Measurements from ENCODE around the gene CSRP3. TPM values are rescaled to one million over a fixed set of nuclear protein-coding genes. Genes with fewer than 3 reads are reported as not detected.

Gene CSRP3
- total RNA-seq, 2 experiments from 2014 or later = not detected

DNA sequence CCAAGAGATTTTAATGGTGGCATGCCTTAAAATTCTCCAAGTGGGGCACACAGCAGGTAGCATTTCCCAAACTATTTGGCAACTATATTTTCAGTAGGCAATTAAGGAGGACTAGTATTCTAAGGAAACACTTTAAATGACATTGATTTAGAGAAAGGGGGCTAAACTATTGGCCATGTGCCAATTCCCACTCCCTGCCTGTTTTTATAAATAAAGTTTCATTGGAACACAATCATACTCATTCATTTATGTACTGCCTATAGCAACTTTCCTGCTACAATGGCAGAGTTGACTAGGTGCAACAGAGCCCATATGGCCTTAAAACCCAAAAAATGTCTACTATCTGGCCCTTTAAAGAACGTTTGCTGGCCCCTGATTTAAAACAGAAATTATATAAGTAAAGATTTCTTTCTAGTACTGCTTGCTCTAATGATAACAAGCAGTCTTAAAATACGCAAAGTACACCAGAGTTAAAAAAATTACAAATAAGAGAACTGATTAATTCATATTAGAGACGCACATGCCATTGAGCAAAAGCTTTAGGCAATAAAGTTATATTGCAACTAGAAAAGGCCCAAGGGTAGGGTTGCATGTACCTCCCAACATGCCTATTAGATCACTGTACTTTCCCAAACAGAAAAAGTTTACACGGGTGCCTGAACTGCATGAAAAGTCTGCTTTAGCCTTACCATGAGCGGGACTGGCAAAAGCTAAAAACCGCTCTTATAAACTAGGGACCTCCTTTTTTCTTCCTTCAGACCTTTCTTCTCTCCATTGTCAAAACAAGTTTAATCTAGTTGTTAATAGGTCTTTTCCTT, 24.8 kb upstream of the CSRP3 start:
- intact Hi-C loops (cut with micrococcal nuclease) = no loop called here
- peaks cover 41% of the 10 kb centered on the region for H3K36me3 Mint-ChIP-seq (ENCODE audit: low read depth)
- ChIA-PET POLR2A (no interaction called here), CTCF (no interaction called here)
- ATAC-seq (no peak), DNase-seq (no peak)
- H3K4me3 Mint-ChIP-seq = no peak overlapping the region
- H3K9me3 Mint-ChIP-seq = no peaks in the 10 kb centered on the region
- no peak for TF ChIP-seq CTCF (IDR thresholded peaks at IDR 0.05)
- H3K27ac Mint-ChIP-seq = no peak overlapping the region
- H3K4me1 Mint-ChIP-seq (ENCODE audit: low read depth) = no peaks in the 10 kb centered on the region
- H3K27me3 Mint-ChIP-seq = no peaks in the 10 kb centered on the region

DNA sequence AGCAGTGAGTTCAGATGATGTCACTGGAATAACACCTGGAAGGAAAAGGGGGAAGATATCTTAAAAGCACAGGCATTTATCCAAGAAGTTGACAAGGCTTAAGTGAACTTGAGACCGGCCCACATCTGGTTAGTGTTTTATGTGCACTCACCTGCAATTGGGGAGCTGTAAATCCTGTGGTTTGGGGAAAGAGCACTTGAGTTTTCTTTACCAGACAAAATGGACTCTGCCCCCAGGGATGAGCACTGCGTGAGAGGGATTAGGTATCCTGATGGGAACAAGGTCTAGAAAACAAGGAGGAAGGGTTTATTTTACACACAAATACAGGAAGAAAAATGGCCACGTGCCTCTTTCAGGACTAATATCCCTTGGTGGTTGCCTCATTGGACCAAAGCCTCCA, 23.8 kb upstream of the CSRP3 start:
- Mint-ChIP-seq H3K9me3 (no peaks in the 10 kb centered on the region), H3K36me3 (ENCODE audit: low read depth) (peaks cover 34% of the 10 kb centered on the region), H3K27ac (no peak overlapping the region), H3K27me3 (no peaks in the 10 kb centered on the region), H3K4me1 (ENCODE audit: low read depth) (no peaks in the 10 kb centered on the region), H3K4me3 (no peak overlapping the region)
- no peak for ATAC-seq
- DNase-seq = no peak
- POLR2A ChIA-PET = no interaction called here
- CTCF ChIA-PET = no interaction called here
- intact Hi-C loops (cut with micrococcal nuclease) = no loop called here
- no peak for TF ChIP-seq CTCF (IDR thresholded peaks at IDR 0.05)

GRCh38 chr11:19225123-19225522, 23.3 kb upstream of the CSRP3 start:
- DNase-seq = no peak
- ATAC-seq = no peak
- peaks cover 34% of the 10 kb centered on the region for H3K36me3 Mint-ChIP-seq (ENCODE audit: low read depth)
- POLR2A ChIA-PET = interaction anchor here (0.6 kb wide), 1 partner anchor 10 kb away, joined by 3 read pairs; no protein-coding TSS in a partner anchor
- TF ChIP-seq CTCF (IDR thresholded peaks at IDR 0.05) = no peak
- H3K27ac Mint-ChIP-seq = no peak overlapping the region
- CTCF ChIA-PET = no interaction called here
- intact Hi-C loops (cut with micrococcal nuclease) = no loop called here
- no peaks in the 10 kb centered on the region for H3K27me3 Mint-ChIP-seq
- H3K9me3 Mint-ChIP-seq = no peaks in the 10 kb centered on the region
- no peaks in the 10 kb centered on the region for H3K4me1 Mint-ChIP-seq (ENCODE audit: low read depth)
- H3K4me3 Mint-ChIP-seq = no peak overlapping the region

GRCh38 chr11:19220903-19221724, 19.3 kb upstream of the CSRP3 start:
- H3K4me1 Mint-ChIP-seq (ENCODE audit: low read depth) = no peaks in the 10 kb centered on the region
- H3K36me3 Mint-ChIP-seq (ENCODE audit: low read depth) = peaks cover 22% of the 10 kb centered on the region
- no peaks in the 10 kb centered on the region for H3K9me3 Mint-ChIP-seq
- H3K27ac Mint-ChIP-seq = no peak overlapping the region
- TF ChIP-seq CTCF (IDR thresholded peaks at IDR 0.05) = no peak
- ChIA-PET POLR2A (no interaction called here), CTCF (interaction anchor here (1.1 kb wide), 1 partner anchor 105 kb away, joined by 3 read pairs; the partner anchor contains the start of gene ZDHHC13)
- DNase-seq (no peak), ATAC-seq (no peak)
- intact Hi-C loops (cut with micrococcal nuclease) = no loop called here
- no peak overlapping the region for H3K4me3 Mint-ChIP-seq
- no peaks in the 10 kb centered on the region for H3K27me3 Mint-ChIP-seq

Measured in activated CD8-positive, alpha-beta T cell treated with anti-CD3 and anti-CD28 coated beads for 36 hours (primary cell).